OCI-M2 (cell line): ENCODE data around the gene CERS2.
"Not testable (repeated sequence)": the region's sequence is repeated elsewhere in the genome, so short reads cannot be mapped to it uniquely, and the experiment has no call there.

Experiments used
- DNase-seq: peaks from one replicate; lab custom pipeline; 2025; ENCODE audit not compliant: unreplicated experiment; lab: John Stamatoyannopoulos, UW

CERS2 gene

GRCh38 chr1:150971583-150972416 lies 2.8 kb downstream of the CERS2 start:
- DNase-seq, result no peak

- no peak for DNase-seq
Measured at GRCh38 chr1:150970808-150971582, 3.6 kb downstream of the CERS2 start.

GRCh38 chr1:150969626-150970025 lies 5.0 kb downstream of the CERS2 start:
- no peak for DNase-seq

GRCh38 chr1:150968491-150968890 lies 6.1 kb downstream of the CERS2 start:
- no peak for DNase-seq

GRCh38 chr1:150967936-150968335 lies 6.7 kb downstream of the CERS2 start:
- no peak for DNase-seq

GRCh38 chr1:150966011-150966410 lies 8.6 kb downstream of the CERS2 start:
- DNase-seq, result no peak

- DNase-seq, result no peak
Measured at GRCh38 chr1:150965605-150966004, 9.0 kb downstream of the CERS2 start.

GRCh38 chr1:150964164-150964489 lies 10.5 kb downstream of the CERS2 start:
- no peak for DNase-seq

GRCh38 chr1:150963321-150964163 lies 11.1 kb downstream of the CERS2 start:
- DNase-seq, result no peak

GRCh38 chr1:150961756-150962155 lies 12.9 kb downstream of the CERS2 start:
- no peak for DNase-seq

- DNase-seq, result no peak
Measured at GRCh38 chr1:150960646-150961045, 14.0 kb downstream of the CERS2 start.

GRCh38 chr1:150957666-150958065 lies 17.0 kb downstream of the CERS2 start:
- no peak for DNase-seq

- DNase-seq, result no peak
Measured at GRCh38 chr1:150955280-150955679, 19.4 kb downstream of the CERS2 start.

GRCh38 chr1:150954708-150955107 lies 19.9 kb downstream of the CERS2 start:
- DNase-seq, result no peak

- DNase-seq, result no peak
Measured at GRCh38 chr1:150944856-150945255, 29.8 kb downstream of the CERS2 start.

- DNase-seq, result no peak
Measured at GRCh38 chr1:150931773-150932172, 42.9 kb downstream of the CERS2 start.

GRCh38 chr1:150928775-150929174 lies 45.9 kb downstream of the CERS2 start:
- not testable (repeated sequence) for DNase-seq

GRCh38 chr1:150928286-150928685 lies 46.3 kb downstream of the CERS2 start:
- DNase-seq, result no peak

- no peak for DNase-seq
Measured at GRCh38 chr1:150927624-150928023, 47.0 kb downstream of the CERS2 start.

- peak; percentile 89 for DNase-seq
Measured at GRCh38 chr1:150926097-150926741, 48.4 kb downstream of the CERS2 start, which contains the start of gene SETDB1. SETDB1 (plus strand) TSS chr1:150926363; CDS start chr1:150927715, 1,352 bp downstream.

- no peak for DNase-seq
Measured at GRCh38 chr1:150925080-150925479, 49.6 kb downstream of the CERS2 start.
